SJSA1 (cell line): Measurements from ENCODE around the gene TMEM114. TPM values are rescaled to one million over a fixed set of nuclear protein-coding genes. Genes with fewer than 3 reads are reported as not detected.
A peak's percentile ranks its signal among the peaks of the same experiment; 100 is the strongest.

Source experiments
- DNase-seq, 2 experiments: peaks; one replicate each; pipeline ENCODE4 v3.0.0-alpha.2; 2015 to 2020; ENCODE audit warnings: low spot score in 2 of 2, low read depth in 1 of 2
- H3K27ac ChIP-seq: fragments of 250-450 bp; sonication (Bioruptor Pico); 2 replicates; pipeline ENCODE4 v1.5.1; 2020; ENCODE audit warnings: mild to moderate bottlenecking, moderate library complexity
- H3K27me3 ChIP-seq: fragments of 250-450 bp; sonication (Bioruptor Pico); replicated peaks from 2 replicates; pipeline ENCODE4 v1.5.1; 2020; ENCODE audit warnings: mild to moderate bottlenecking, moderate library complexity
- H3K36me3 ChIP-seq: fragments of 250-450 bp; sonication (Bioruptor Pico); 2 replicates; pipeline ENCODE4 v1.5.1; 2020; ENCODE audit warnings: mild to moderate bottlenecking
- H3K4me1 ChIP-seq: fragments of 250-450 bp; sonication (Bioruptor Pico); replicated peaks from 2 replicates; pipeline ENCODE4 v1.6.1; 2021; ENCODE audit warnings: mild to moderate bottlenecking
- H3K4me3 ChIP-seq: fragments of 250-450 bp; sonication (Bioruptor Pico); 2 replicates; pipeline ENCODE4 v1.5.1; 2020; ENCODE audit warnings: mild to moderate bottlenecking
- H3K9me3 ChIP-seq: fragments of 250-450 bp; sonication (Bioruptor Pico); replicated peaks from 2 replicates; pipeline ENCODE4 v1.5.1; 2020; ENCODE audit warnings: mild to moderate bottlenecking
- total RNA-seq: library from RNA; depleted of rRNA; stranded (reverse); fragments of >200 nt; shearing (Covaris generic); gene quantifications from 2 replicates; pipeline ENCODE4 v1.2.3, GENCODE V29; 2014

Gene TMEM114
- total RNA-seq, 1 experiment from 2014 or later: not detected

DNA sequence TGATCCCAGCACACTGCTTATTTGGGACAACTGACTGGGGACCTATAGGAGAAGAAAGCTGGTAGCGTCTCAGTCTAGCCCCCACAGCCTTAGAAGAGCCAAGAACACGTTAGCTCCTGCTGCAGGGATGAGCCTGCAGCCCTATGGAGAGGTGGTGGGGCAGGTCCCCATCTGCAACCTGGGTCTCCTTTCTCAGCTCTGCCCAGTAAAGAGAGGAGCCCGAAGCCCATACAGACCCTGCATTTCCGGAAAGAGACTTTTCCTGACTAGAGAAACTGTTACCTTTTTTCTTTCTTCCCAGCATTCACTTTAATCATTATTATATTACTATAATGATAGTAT, 32.0 kb upstream of the TMEM114 start:
- 0 out of 2 replicates have a peak, but pooled peaks cover 3% of the 10 kb centered on the region for H3K27me3 ChIP-seq
- no peak for DNase-seq
- H3K27ac ChIP-seq: peak overlapping the region; percentile 75
- peaks cover 28% of the 10 kb centered on the region for H3K36me3 ChIP-seq
- no peaks in the 10 kb centered on the region for H3K9me3 ChIP-seq
- H3K4me1 ChIP-seq: peaks cover 6% of the 10 kb centered on the region
- peak overlapping the region; percentile 85 for H3K4me3 ChIP-seq

DNA sequence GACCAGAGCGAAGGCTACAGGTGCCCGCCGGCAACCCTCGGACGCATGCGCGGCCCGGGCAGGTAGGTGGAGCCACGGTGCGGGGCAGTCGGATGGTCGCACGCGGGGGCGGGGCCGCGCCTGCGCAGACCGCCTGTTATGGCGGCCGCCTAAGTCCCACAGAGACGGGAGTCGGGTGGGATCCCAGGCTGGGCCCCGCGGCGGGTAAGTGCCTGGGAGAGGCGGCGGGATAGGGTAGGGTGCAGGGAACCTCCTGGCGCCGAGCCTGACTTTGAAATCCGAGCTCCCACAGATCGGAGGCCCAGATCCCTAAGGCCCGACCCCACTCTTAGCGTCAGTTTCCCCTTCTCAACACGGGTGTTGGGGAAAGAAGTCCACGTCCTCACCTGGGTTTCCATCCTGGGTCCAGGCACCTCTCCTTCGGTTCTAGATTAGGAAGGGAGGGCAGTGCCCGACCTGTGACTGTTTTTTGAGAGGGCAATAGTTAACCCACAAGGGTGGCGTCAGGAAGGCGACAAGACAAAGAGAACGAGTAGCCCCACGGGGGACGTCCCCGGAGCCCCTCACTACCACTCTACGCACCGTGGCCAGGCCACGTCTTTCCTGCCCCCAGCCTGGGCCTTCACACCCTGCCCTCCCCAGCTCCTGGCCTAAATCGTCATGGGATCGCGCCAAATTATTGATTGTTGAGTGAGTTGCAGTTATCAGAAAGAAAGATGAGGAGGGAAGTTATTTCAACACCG, 31.4 kb upstream of the TMEM114 start, which contains the start of gene METTL22:
Gene METTL22 (plus strand): TSS at position 127 of the 743 bp plus-strand sequence. CDS start 3,968 bp downstream, outside the sequence.
- no peaks in the 10 kb centered on the region for H3K9me3 ChIP-seq
- H3K4me3 ChIP-seq: peak within 1 kb of the TSS; percentile 85
- H3K27me3 ChIP-seq: 0 out of 2 replicates have a peak, but pooled peaks cover 3% of the 10 kb centered on the region
- H3K36me3 ChIP-seq: peaks cover 23% of the 10 kb centered on the region
- H3K27ac ChIP-seq: peak within 1 kb of the TSS; percentile 75
- peak; percentile 83 to 90 for DNase-seq
- peaks cover 6% of the 10 kb centered on the region for H3K4me1 ChIP-seq

DNA sequence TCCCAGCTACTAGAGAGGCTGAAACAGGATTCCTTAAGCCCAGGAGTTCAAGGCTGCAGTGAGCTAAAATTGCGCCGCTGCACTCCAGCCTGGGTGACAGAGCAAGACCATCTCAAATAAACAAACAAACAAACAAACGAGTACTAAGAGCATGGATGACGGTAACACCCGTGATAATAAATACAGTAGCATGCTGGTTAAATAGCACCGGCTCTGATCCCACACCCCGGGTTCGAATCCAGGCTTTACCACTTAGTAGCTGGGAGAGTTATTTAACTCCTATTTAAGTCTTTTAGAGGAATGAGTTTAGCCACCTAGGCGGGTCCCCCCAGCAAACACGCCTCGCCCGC, 30.9 kb upstream of the TMEM114 start:
- peaks cover 17% of the 10 kb centered on the region for H3K36me3 ChIP-seq
- H3K27me3 ChIP-seq: 0 out of 2 replicates have a peak, but pooled peaks cover 3% of the 10 kb centered on the region
- H3K9me3 ChIP-seq: no peaks in the 10 kb centered on the region
- DNase-seq: no peak
- H3K4me1 ChIP-seq: peaks cover 6% of the 10 kb centered on the region
- H3K27ac ChIP-seq: no peak overlapping the region
- H3K4me3 ChIP-seq: peak overlapping the region; percentile 85

DNA sequence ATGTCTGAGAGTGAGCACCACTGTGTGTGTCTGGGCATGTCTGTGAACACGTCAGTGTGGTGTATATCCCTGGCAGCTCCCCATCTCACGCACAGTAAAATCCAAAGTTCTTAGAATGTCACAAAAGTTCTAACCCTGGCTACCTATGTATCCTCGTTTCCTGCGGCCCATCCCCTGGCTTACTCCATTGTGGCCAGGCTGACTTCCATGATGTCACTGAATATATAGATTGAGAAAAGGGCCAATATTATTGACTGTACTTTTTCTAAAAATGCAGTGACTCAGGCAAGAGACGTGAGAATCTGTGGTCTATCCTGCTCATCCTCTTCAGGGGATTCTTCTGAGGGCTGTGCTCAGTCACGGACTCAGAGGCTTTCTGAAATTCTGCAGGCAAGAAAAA, 30.2 kb upstream of the TMEM114 start:
- Histone ChIP-seq H3K9me3 (no peaks in the 10 kb centered on the region), H3K27me3 (0 out of 2 replicates have a peak, but pooled peaks cover 3% of the 10 kb centered on the region), H3K4me1 (peaks cover 6% of the 10 kb centered on the region), H3K36me3 (peaks cover 11% of the 10 kb centered on the region), H3K4me3 (no peak overlapping the region), H3K27ac (no peak overlapping the region)
- no peak for DNase-seq

DNA sequence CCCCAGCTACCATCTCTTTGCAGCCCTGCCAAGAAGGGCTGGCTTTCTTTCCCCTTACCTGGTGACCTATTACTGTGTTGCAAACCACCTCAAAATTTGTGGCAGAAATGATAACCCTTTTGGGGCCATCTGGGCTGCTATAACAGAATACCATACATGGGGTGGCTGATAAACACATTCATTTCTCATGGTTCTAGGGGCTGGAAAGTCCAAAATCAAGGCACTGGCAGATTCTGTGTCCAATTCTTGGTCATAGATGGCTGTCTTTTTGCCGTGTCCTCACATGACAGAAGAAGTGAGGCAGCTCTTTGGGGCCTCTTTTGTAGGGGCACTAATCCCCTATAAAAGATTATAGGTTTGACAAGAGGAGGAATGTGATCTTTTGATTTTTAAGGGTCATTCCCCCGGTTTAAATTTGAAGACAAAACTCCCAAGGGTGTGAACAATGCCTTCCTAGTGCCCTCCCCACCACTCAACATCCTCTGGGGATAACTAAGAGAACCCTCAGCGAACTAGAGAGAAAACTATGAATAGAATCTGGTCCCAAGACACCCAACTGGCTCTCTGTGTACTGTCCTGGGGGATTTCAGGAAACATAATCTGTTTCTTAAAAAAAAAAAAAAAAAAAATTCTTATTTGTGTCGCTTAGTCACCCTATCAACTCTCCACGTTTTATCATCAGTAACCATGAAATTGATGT, 29.5 kb upstream of the TMEM114 start:
- no peak for DNase-seq
- Histone ChIP-seq H3K4me1 (peaks cover 6% of the 10 kb centered on the region), H3K27me3 (peaks cover 8% of the 10 kb centered on the region), H3K4me3 (no peak overlapping the region), H3K27ac (no peak overlapping the region), H3K36me3 (peaks cover 9% of the 10 kb centered on the region), H3K9me3 (no peaks in the 10 kb centered on the region)

DNA sequence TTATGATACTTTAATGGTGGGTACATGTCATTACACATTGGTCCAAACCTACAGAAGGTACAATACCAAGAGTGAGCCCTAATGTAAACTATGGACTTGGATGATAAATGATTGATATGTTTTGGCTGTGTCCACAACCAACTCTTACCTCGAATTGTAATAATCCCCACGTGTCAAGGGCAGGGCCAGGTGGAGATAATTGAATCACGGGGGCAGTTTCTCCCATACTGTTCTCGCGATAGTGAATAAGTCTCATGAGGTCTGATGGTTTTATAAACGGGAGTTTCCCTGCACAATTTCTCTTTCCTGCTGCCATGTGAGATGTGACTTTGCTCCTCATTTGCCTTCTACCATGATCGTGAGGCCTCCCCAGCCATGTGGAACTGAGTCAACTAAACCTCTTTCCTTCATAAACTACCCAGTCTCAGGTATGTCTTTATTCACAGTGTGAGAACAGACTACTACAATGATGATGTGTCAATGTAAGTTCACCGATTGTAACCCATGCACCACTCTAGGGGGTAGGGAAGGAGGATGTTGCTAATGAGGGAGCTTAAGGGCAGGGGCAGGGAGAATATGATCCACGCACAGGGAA, 24.2 kb upstream of the TMEM114 start:
- H3K4me3 ChIP-seq: no peak overlapping the region
- H3K27ac ChIP-seq: no peak overlapping the region
- no peaks in the 10 kb centered on the region for H3K36me3 ChIP-seq
- H3K9me3 ChIP-seq: no peaks in the 10 kb centered on the region
- peaks cover 18% of the 10 kb centered on the region for H3K27me3 ChIP-seq
- DNase-seq: no peak
- H3K4me1 ChIP-seq: no peaks in the 10 kb centered on the region

DNA sequence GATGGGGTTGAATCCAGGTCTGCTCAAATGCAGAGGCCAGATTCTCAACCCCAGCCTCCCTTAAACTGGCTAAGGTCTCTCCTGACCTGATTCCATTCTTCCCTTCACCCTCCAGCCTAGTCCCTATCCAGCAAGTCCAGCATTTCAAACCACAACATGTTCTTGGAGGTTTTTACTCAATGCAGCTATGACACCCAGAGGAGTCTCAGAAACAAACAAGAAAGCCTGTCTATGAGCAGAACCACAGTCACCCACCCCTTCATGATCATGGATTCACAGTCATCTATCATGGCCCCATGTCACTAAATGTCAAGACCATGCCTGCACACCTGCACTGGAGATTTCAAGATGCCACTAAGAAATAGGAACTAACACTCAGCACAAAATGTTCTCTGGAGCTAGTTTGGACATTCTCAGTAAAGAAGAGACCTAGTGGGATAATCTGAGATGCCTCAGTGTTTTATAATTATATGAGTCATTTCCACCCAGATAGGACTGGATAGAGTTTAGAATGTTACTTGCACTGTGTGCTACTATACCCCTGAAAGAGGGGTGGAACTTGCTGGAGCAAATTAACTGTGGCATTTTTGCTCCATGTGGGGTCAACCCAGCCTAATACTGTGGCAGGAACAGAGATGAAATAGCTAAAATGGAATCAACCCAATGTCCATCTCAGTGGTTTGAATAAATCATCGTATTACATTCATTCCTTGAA, 21.7 kb upstream of the TMEM114 start:
- Histone ChIP-seq H3K27ac (no peak overlapping the region), H3K36me3 (no peaks in the 10 kb centered on the region), H3K4me1 (no peaks in the 10 kb centered on the region), H3K9me3 (no peaks in the 10 kb centered on the region), H3K4me3 (no peak overlapping the region), H3K27me3 (peaks cover 15% of the 10 kb centered on the region)
- DNase-seq: no peak

DNA sequence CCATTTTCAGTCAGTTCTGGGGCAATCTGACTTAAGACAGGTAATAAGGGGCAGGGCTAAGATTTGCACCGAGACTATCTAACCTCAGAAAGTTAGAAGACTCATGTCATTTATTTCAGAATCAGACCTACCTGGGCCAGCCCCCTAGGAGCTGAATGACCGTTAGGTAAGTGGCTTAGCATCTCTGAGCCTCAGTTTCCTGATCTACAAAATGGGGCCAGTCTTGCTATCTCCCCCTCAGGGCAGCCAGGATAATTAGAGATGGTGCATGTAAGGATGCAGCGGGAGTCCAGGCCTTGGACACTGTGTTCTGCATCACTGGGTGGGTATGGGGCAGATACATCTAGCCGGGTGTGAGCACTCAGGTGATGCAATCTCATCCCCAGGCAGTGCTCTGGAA, 20.8 kb upstream of the TMEM114 start:
- no peak for DNase-seq
- H3K4me1 ChIP-seq: no peaks in the 10 kb centered on the region
- no peaks in the 10 kb centered on the region for H3K36me3 ChIP-seq
- peaks cover 16% of the 10 kb centered on the region for H3K27me3 ChIP-seq
- no peak overlapping the region for H3K27ac ChIP-seq
- no peaks in the 10 kb centered on the region for H3K9me3 ChIP-seq
- no peak overlapping the region for H3K4me3 ChIP-seq

DNA sequence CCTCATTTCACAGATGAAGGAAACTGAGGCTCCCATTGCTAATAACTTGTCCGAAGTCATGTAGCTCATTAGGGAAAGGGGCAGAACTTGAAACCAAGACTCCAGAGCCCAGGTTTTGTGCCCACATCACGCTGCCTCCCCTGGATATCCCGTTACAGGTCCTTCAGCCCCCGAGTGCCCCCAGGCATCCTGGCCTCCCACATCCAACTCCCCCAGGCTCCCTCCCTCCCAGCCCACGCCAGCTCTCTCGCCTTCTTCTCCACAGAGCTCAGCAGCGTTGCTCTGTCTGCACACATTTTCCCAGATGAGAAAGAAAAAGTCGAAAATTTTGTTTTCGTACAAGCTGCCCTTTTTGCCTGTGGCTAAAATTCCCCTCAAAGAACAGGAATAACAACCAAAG, 16.9 kb upstream of the TMEM114 start:
- H3K4me1 ChIP-seq: no peaks in the 10 kb centered on the region
- H3K4me3 ChIP-seq: no peak overlapping the region
- DNase-seq: no peak
- no peaks in the 10 kb centered on the region for H3K36me3 ChIP-seq
- H3K9me3 ChIP-seq: no peaks in the 10 kb centered on the region
- peaks cover 12% of the 10 kb centered on the region for H3K27me3 ChIP-seq
- H3K27ac ChIP-seq: no peak overlapping the region

DNA sequence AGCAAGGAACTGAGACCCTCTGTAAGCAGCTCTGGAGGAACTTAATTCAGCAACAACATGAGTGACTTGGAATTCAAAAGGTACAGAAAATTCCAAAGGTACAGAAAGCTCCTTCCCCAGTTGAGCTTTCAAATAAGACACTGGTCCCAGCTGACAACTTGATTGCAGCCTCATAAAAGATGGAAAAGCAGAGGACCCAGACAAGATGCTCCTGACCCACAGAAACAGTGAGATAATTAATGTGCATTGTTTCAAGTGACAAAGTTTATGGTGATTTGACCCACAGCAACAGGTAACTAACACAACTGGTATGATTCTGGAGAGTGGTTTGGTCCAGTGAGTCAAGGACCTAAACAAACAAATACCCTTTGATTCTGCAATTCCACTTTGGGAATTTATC, 15.2 kb upstream of the TMEM114 start:
- Histone ChIP-seq H3K36me3 (no peaks in the 10 kb centered on the region), H3K9me3 (no peaks in the 10 kb centered on the region), H3K27me3 (peaks cover 12% of the 10 kb centered on the region), H3K27ac (no peak overlapping the region), H3K4me3 (no peak overlapping the region), H3K4me1 (no peaks in the 10 kb centered on the region)
- DNase-seq: no peak

DNA sequence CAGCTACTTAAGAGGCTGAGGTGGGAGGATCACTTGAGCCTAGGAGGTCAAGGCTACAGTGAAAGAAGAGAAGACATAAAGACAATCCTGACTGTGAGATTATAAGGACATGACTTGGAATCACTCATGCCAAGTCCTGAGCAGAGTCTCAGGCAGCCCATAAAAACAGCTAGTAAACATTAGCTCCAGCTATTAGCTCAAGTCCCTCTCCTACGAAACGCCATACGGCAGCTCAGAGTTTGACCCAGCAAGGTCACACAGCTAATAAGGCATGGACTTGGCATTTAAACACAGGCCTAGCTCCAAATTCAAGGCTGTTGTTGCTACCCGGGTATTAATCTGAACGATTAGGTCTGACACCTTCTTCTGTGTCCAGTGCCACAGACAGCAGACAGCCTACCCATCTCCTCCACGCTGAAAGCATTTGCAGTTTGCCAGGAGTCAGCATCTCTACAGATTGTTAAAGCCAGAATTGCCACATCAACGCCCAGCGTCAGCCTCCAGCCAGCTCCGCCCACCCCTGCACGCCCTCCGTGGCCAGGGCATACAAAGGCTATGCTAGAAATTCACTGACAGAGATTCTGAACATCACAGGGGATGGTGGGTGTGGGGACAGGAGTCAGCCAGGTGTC, 9.9 kb upstream of the TMEM114 start:
- Histone ChIP-seq H3K4me3 (no peak overlapping the region), H3K27ac (no peak overlapping the region), H3K4me1 (no peaks in the 10 kb centered on the region), H3K36me3 (no peaks in the 10 kb centered on the region), H3K27me3 (peaks cover 10% of the 10 kb centered on the region), H3K9me3 (no peaks in the 10 kb centered on the region; the same call in 1 of the 2 replicates)
- no peak for DNase-seq

DNA sequence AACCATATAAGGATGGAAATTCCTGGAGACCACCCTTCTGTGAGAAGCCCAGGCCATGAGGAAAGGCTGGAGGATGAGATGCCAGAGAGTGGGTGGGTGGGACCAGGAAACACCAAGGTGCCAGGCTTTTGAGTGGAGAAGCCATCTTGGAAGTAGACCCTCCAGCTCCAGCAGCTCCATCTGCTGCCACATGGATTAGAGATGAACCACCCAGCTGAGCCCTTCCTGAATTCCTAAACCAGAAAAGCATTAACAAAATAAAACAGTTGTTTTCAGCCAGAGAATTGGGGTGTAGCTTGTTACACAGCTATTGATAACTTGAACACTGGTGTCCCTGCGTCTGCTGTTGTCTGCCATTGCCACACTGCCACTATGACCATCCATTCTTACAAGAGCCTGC, 6.3 kb upstream of the TMEM114 start:
- Histone ChIP-seq H3K27me3 (peaks cover 13% of the 10 kb centered on the region), H3K4me1 (no peaks in the 10 kb centered on the region), H3K27ac (no peak overlapping the region), H3K4me3 (no peak overlapping the region), H3K9me3 (no peaks in the 10 kb centered on the region; the same call in 1 of the 2 replicates), H3K36me3 (no peaks in the 10 kb centered on the region)
- no peak for DNase-seq

DNA sequence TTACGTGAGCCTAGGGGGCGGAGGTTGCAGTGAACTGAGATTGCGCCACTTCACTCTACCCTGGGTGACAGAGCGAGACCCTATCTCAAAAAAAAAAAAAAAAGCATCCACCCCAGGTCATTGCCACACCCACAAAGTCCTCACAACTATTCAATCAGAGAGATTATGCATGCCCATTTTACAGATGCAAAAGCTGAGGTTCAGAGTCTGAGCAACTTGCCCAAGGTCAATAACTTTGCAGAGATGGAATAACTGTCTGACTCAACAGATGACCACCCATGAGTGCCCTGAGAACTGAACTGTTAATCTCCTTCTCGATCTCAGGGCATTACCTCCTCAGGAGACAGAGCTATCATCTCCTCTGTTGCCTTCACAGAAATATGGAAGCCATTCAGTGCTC, 5.5 kb upstream of the TMEM114 start:
- Histone ChIP-seq H3K27me3 (peaks cover 13% of the 10 kb centered on the region), H3K27ac (no peak overlapping the region), H3K4me1 (no peaks in the 10 kb centered on the region), H3K4me3 (no peak overlapping the region), H3K9me3 (no peaks in the 10 kb centered on the region; the same call in 1 of the 2 replicates), H3K36me3 (no peaks in the 10 kb centered on the region)
- DNase-seq: no peak
